Right lobe of liver (tissue), 6 donors: ENCODE results near the gene ROR2. TPM values are rescaled to one million over a fixed set of nuclear protein-coding genes. Genes with fewer than 3 reads are reported as not detected.

Experiments
- ATAC-seq, 4 donors: fragments of 200-7000 bp; cut with Tn5 transposase; one replicate each; pipeline ENCODE4 v1.9.1; 2020; ENCODE audit warnings: mild to moderate bottlenecking in 4 of 4, moderate library complexity in 4 of 4
- DNase-seq, 3 donors: peaks; one replicate each; pipeline ENCODE4 v3.0.0-alpha.2; 2020
- H3K27ac ChIP-seq, 3 donors: fragments of 200-600 bp; one replicate each; pipeline ENCODE4 v1.8.0; 2022
- H3K27me3 ChIP-seq, 2 donors: fragments of 200-600 bp; one replicate each; pipeline ENCODE4 v1.8.0; 2022
- H3K36me3 ChIP-seq, 4 donors: fragments of 200-600 bp; sonication (generic) in 1 of 4; one replicate each; pipeline versions ENCODE4 v1.5.1 to v1.8.0; 2017 to 2022; ENCODE audit warnings: control low read depth in 1 of 4
- H3K4me1 ChIP-seq, 4 donors: fragments of 200-600 bp; sonication (generic) in 1 of 4; one replicate each; pipeline versions ENCODE4 v1.5.1 to v1.8.0; 2017 to 2022; ENCODE audit warnings: control low read depth in 1 of 4
- H3K4me3 ChIP-seq, 3 donors: fragments of 200-600 bp; one replicate each; pipeline ENCODE4 v1.8.0; 2022
- H3K9me3 ChIP-seq, 4 donors: fragments of 200-600 bp; sonication (generic) in 1 of 4; one replicate each; pipeline versions ENCODE4 v1.5.1 to v1.8.0; 2017 to 2022; ENCODE audit warnings: control low read depth in 1 of 4
- POLR2A ChIP-seq: fragments of 450-650 bp; IDR thresholded peaks from one replicate; pipeline ENCODE4 v1.6.1; 2017; ENCODE audit warnings: antibody characterized with exemption, mild to moderate bottlenecking
- WGBS: methylation state at CpG from one replicate; pipeline ENCODE4 v1.1.6; 2018; ENCODE audit warnings: low coverage, low lambda C conversion rate; ENCODE audit not compliant: insufficient coverage; ENCODE audit errors: missing lambda C conversion rate; 5-methylcytosine and 5-hydroxymethylcytosine counted together
- intact Hi-C, 2 donors: fragments of 100-400 bp; cut with DNase I; formaldehyde crosslinking; loops; one replicate each; pipeline versions ENCODE4 v1.11.2 to v1.14.1; 2022
- total RNA-seq, 6 experiments: library from RNA; depleted of rRNA in 2 of 6; stranded (reverse); fragments of >200 nt in 2 of 6; fragmentation: NEBNext Ultra II Directional in 3 of 6; extraction: Animal tissue kit (Norgen Biotek cat#: 25700) in 3 of 6; gene quantifications; one replicate each; pipeline versions ENCODE4 v1.1.0 to v1.2.4, GENCODE V29; 2016 to 2023
- TF ChIP-seq, protein P1 (sequence below), 4 donors: fragments of 200-600 bp in 3 of 4; fragments of 450-650 bp in 1 of 4; IDR thresholded peaks; one replicate each; pipeline versions ENCODE4 v1.5.1 to v1.8.0; 2016 to 2022; ENCODE audit warnings: antibody characterized with exemption in 4 of 4, mild to moderate bottlenecking in 2 of 4
- donor health status: DM: no; HTN: yes; CAD: no.
- donor health status: DM: no; HTN: no; CAD: no.
- donor health status: DM: no; HTN: no; CAD: no.
- donor health status: DM: no; HTN: yes; CAD: no.
- donor health status: DM: no; HTN: yes; CAD: no.

The ROR2 gene
- total RNA-seq, 6 experiments from 2014 or later = 0.12 to 1.2 (median 0.49) TPM; not detected in 1

DNA sequence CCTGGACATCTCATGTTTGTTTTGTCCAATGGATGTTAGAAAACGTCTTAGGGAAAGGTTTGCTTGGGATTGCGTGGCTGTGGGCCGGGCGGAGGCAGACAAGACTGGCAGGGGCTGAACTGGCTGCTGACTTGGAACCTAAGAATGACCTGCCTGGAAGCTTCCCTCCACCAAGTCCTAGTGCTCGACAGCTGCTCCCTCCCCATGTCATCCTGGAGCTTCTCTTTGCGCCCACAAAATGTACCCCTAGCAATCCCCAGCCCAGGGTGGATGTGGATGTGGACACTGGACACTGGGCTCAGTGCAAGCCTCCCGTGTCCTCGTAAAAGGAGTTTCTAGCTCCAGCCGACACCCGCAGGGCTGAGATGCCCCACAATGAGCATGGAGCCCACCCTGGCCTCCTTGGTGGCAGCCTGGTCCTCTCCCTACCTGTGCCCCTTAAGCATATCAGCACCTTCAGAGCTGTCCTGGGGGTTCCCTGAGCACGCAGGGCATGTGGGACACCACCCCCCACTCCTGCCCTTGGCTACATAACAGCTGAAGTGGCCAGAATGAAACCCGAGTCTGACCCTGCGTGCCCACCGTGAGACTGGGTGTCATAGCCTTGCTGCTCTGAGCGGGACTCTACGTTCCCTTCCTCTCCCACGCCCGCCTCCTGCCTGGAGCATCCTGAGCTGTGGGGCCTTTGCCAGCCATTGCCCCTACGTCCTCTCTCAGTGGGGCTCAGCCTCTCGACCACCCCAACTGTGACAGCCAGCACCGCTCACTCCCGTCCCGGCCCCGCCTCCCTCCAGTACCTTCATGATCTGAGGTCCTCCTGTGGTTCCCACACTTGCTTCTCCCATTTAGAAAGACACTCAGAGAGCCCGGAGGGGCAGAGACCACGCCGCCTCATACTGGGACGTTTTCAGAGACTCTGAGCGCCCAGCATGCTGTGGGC, 180.8 kb downstream of the ROR2 start:
- intact Hi-C loops = no loop called here
- H3K9me3 ChIP-seq = no peaks in the 10 kb centered on the region
- no peak for DNase-seq

DNA sequence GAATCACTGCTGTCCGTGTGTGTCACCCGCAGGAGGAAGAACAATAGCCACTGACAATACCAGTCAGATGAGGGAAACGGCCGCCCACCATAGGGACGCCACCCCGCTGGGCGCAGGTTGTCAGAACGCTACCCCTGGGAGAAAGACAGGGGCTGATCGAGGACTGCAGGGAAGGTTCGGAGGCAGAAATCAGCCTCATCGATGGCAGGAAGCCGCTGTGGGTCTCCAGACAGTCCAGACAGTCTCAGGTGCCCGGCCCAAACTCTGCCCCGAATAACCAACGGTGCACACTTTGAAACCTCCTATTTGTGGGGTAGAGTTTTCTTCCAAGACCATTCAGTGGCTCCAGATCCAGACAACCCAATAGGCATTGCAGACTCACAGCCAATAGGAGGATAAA, 181.5 kb downstream of the ROR2 start:
- H3K4me1 ChIP-seq = no peaks in the 10 kb centered on the region
- WGBS = no CpG with 5 or more reads among the region's 15 CpGs
- H3K27ac ChIP-seq = no peak overlapping the region
- TF ChIP-seq, protein P1, sequence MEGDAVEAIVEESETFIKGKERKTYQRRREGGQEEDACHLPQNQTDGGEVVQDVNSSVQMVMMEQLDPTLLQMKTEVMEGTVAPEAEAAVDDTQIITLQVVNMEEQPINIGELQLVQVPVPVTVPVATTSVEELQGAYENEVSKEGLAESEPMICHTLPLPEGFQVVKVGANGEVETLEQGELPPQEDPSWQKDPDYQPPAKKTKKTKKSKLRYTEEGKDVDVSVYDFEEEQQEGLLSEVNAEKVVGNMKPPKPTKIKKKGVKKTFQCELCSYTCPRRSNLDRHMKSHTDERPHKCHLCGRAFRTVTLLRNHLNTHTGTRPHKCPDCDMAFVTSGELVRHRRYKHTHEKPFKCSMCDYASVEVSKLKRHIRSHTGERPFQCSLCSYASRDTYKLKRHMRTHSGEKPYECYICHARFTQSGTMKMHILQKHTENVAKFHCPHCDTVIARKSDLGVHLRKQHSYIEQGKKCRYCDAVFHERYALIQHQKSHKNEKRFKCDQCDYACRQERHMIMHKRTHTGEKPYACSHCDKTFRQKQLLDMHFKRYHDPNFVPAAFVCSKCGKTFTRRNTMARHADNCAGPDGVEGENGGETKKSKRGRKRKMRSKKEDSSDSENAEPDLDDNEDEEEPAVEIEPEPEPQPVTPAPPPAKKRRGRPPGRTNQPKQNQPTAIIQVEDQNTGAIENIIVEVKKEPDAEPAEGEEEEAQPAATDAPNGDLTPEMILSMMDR (IDR thresholded peaks at IDR 0.05) = no peak
- TF ChIP-seq POLR2A = no peak
- no peak overlapping the region for H3K4me3 ChIP-seq
- no peak for ATAC-seq
- intact Hi-C loops = no loop called here
- no peaks in the 10 kb centered on the region for H3K36me3 ChIP-seq
- no peaks in the 10 kb centered on the region for H3K9me3 ChIP-seq
- H3K27me3 ChIP-seq = no peaks in the 10 kb centered on the region
- DNase-seq = no peak

More for the DNA sequence above, 180.8 kb downstream of the ROR2 start:
- Histone ChIP-seq H3K27ac (no peak overlapping the region), H3K4me3 (no peak overlapping the region), H3K4me1 (no peaks in the 10 kb centered on the region), H3K27me3 (no peaks in the 10 kb centered on the region), H3K36me3 (no peaks in the 10 kb centered on the region)
- no peak for TF ChIP-seq POLR2A
- TF ChIP-seq, protein P1 (IDR thresholded peaks at IDR 0.05) = no peak
- ATAC-seq = no peak
- 78% methylated on average over 5 of the region's 29 CpGs for WGBS

DNA sequence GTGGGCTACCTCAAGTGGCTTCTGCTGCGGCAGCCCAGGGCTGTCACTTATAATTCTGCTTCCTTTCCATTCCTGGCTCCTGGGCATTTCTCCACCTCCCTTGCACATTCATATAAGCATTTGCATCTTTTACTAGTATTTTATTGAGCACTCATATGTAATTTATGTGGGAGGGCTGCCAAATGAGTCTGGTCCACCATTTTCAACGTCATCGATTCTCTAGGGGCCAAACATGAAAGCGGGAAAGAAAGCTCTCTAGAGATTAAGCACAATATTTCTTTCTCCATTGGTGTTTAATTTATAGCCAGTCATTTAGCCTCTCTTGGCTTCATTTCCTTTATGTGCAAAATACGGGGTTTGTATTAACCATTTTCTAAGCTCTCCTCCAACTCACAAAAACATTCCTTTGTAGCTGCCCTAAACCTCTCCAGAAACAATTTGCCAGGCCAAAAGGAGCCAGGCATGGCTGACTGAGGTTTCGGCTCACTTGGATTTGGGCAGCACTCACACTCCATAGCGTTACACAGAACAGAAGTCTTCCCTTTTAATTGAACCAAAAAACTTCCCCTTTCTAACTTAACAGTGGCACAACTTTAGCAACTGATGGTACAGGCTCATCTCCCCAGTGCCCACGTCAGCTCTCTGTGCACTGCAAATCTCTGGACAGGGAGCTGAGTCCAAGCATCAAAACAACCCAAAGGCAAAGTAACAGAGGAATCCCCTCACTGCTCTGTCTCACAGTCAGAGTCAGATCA, 183.5 kb downstream of the ROR2 start:
- WGBS = 51% methylated on average over 8 of the region's 8 CpGs
- no peak for DNase-seq

DNA sequence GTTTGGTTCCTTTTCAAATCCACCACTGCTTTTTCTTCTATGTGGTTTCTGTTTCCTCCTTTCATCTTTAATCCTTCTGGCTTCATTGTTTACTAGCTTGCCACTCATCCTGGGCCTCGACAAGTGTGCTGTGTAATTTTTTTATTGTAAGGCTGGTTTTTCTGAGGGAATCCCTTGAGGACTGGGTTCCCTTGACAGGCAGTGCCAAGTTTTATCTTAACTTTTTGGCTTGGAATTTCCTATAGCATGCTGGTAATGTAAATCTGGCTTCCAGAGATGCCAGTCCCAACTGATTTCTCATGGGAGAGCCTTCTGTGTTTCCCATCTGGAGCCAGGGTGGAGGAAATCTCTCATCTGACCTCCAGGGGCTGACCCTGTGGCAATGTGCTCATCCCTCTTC, 184.7 kb downstream of the ROR2 start:
- intact Hi-C loops = no loop called here
- Histone ChIP-seq H3K27me3 (no peaks in the 10 kb centered on the region), H3K36me3 (no peaks in the 10 kb centered on the region), H3K9me3 (no peaks in the 10 kb centered on the region), H3K4me3 (no peak overlapping the region), H3K27ac (no peak overlapping the region), H3K4me1 (no peaks in the 10 kb centered on the region)
- TF ChIP-seq POLR2A = no peak
- TF ChIP-seq, protein P1 (IDR thresholded peaks at IDR 0.05) = no peak
- 14% methylated on average over 1 of the region's 1 CpG for WGBS
- DNase-seq (no peak), ATAC-seq (no peak)

More for the DNA sequence above, 183.5 kb downstream of the ROR2 start:
- Histone ChIP-seq H3K27me3 (no peaks in the 10 kb centered on the region), H3K9me3 (no peaks in the 10 kb centered on the region), H3K27ac (no peak overlapping the region), H3K4me3 (no peak overlapping the region), H3K36me3 (no peaks in the 10 kb centered on the region), H3K4me1 (no peaks in the 10 kb centered on the region)
- no peak for ATAC-seq
- intact Hi-C loops = no loop called here
- TF ChIP-seq, protein P1 (IDR thresholded peaks at IDR 0.05) = no peak
- no peak for TF ChIP-seq POLR2A
